Common myeloid progenitor, CD34-positive (primary cell): ENCODE measurements around the gene ENDOG.

Experiments used
- CTCF ChIA-PET: fragments of 350-600 bp; sonication (Branson Sonifier 250); formaldehyde crosslinking; loops from one replicate; lab custom pipeline; 2021; ENCODE audit warnings: antibody characterized with exemption; lab: Charles Lee
- POLR2A ChIA-PET: fragments of 350-600 bp; sonication (Branson Sonifier 250); formaldehyde crosslinking; loops from one replicate; lab custom pipeline; 2021; ENCODE audit warnings: antibody characterized with exemption; lab: Charles Lee
- DNase-seq, 3 donors: peaks; one replicate each; pipeline versions ENCODE4 v3.0.0 to v3.0.0-alpha.2; 2013
- H3K27ac ChIP-seq, 2 experiments: 1 replicate in 1 of 2; 2 replicates in 1 of 2; pipeline ENCODE4 v1.7.0; 2013; ENCODE audit warnings: inconsistent platforms in 2 of 2, low read length in 2 of 2, mild to moderate bottlenecking in 2 of 2, low read depth in 1 of 2, moderate library complexity in 1 of 2; ENCODE audit not compliant: severe bottlenecking in 2 of 2, insufficient read depth in 1 of 2, poor library complexity in 1 of 2
- H3K27me3 ChIP-seq, 5 experiments: replicated peaks in 2 of 5; 1 replicate in 3 of 5; 2 replicates in 2 of 5; pipeline versions ENCODE4 v1.6.1 to v1.7.0; 2013; ENCODE audit warnings: low read length in 4 of 5, mild to moderate bottlenecking in 2 of 5, moderate library complexity in 2 of 5, inconsistent platforms in 1 of 5; ENCODE audit not compliant: insufficient read depth in 5 of 5, control insufficient read depth in 4 of 5
- H3K36me3 ChIP-seq, 4 experiments: 1 replicate in 2 of 4; 2 replicates in 2 of 4; pipeline versions ENCODE4 v1.6.1 to v1.7.0; 2013; ENCODE audit warnings: low read length in 3 of 4, control low read depth in 1 of 4, mild to moderate bottlenecking in 1 of 4; ENCODE audit not compliant: control insufficient read depth in 4 of 4, insufficient read depth in 4 of 4
- H3K4me1 ChIP-seq, 4 experiments: 1 replicate in 3 of 4; 2 replicates in 1 of 4; pipeline versions ENCODE4 v1.6.1 to v1.7.1; 2013; ENCODE audit warnings: low read length in 3 of 4, mild to moderate bottlenecking in 3 of 4, control low read depth in 1 of 4, inconsistent platforms in 1 of 4, moderate library complexity in 1 of 4; ENCODE audit not compliant: control insufficient read depth in 4 of 4, insufficient read depth in 4 of 4; ENCODE audit errors: control extremely low read depth in 1 of 4
- H3K4me3 ChIP-seq, 7 experiments: 1 replicate in 4 of 7; 2 replicates in 3 of 7; pipeline versions ENCODE4 v1.5.1 to v1.7.0; 2013; ENCODE audit warnings: mild to moderate bottlenecking in 7 of 7, low read length in 6 of 7, moderate library complexity in 6 of 7, inconsistent platforms in 2 of 7, low read depth in 2 of 7, control low read depth in 1 of 7; ENCODE audit not compliant: insufficient read depth in 4 of 7, control insufficient read depth in 1 of 7; ENCODE audit errors: extremely low read depth in 1 of 7
- H3K9me3 ChIP-seq, 5 experiments: 1 replicate in 4 of 5; 2 replicates in 1 of 5; pipeline versions ENCODE4 v1.6.1 to v1.7.1; 2013; ENCODE audit warnings: low read length in 4 of 5, mild to moderate bottlenecking in 2 of 5, inconsistent platforms in 1 of 5, low read depth in 1 of 5, moderate library complexity in 1 of 5; ENCODE audit not compliant: control insufficient read depth in 4 of 5, insufficient read depth in 2 of 5; ENCODE audit errors: control extremely low read depth in 1 of 5
- WGBS: methylation state at CpG from one replicate; pipeline ENCODE4 v1.1.5; 2013; ENCODE audit not compliant: insufficient coverage; 5-methylcytosine and 5-hydroxymethylcytosine counted together

ENDOG gene

GRCh38 chr9:128786681-128787601, 31.4 kb upstream of the ENDOG start, which contains the start of gene TBC1D13:
Gene TBC1D13, plus strand, starts transcription at chr9:128787253. Its CDS starts 101 bp downstream, at chr9:128787354.
- H3K27me3 ChIP-seq = no peaks in the 10 kb centered on the region
- peak within 1 kb of the TSS; percentile 61 to 85 for H3K27ac ChIP-seq
- peaks cover 2 to 19% (median 15%) of the 10 kb centered on the region in 4 experiments for H3K36me3 ChIP-seq
- 2% methylated on average over 53 of the region's 64 CpGs for WGBS
- peaks cover 0 to 3% (median 0%) of the 10 kb centered on the region in 5 experiments for H3K9me3 ChIP-seq
- ChIA-PET POLR2A (interaction anchor here (0.8 kb wide), 1 partner anchor 12 kb away, joined by 3 read pairs; no protein-coding TSS in a partner anchor), CTCF (interaction anchor here (1.3 kb wide), 1 partner anchor 14 kb away, joined by 3 read pairs; no protein-coding TSS in a partner anchor)
- peak within 1 kb of the TSS; percentile 82 to 100 (median 86) for H3K4me3 ChIP-seq
- peaks cover 3 to 37% (median 34%) of the 10 kb centered on the region in 4 experiments for H3K4me1 ChIP-seq
- peak; percentile 88 to 94 (median 90) for DNase-seq

- WGBS = 3% methylated on average over 5 of the region's 7 CpGs
- H3K27ac ChIP-seq = peak overlapping the region in 1 of 2 experiments; percentile 85
- peaks cover 2 to 26% (median 22%) of the 10 kb centered on the region in 4 experiments for H3K36me3 ChIP-seq
- H3K9me3 ChIP-seq = no peaks in the 10 kb centered on the region
- peaks cover 3 to 37% (median 33%) of the 10 kb centered on the region in 4 experiments for H3K4me1 ChIP-seq
- H3K4me3 ChIP-seq = peak overlapping the region; percentile 82 to 100 (median 86)
- ChIA-PET POLR2A (interaction anchor here (0.8 to 0.9 kb wide), 2 partner anchors 16 to 39 kb away, joined by 3 to 5 read pairs; partner anchors contain the start of gene ZER1), CTCF (interaction anchor here (1.2 to 3.0 kb wide), 4 partner anchors 17 to 54 kb away, joined by 3 to 12 read pairs (median 8); partner anchors contain the start of gene ENDOG)
- DNase-seq = peak in 1 of 3 donors; percentile 8
- H3K27me3 ChIP-seq = no peaks in the 10 kb centered on the region
Observed at GRCh38 chr9:128787659-128788058, 30.6 kb upstream of the ENDOG start.

GRCh38 chr9:128788445-128788844, 29.9 kb upstream of the ENDOG start:
- no peaks in the 10 kb centered on the region for H3K27me3 ChIP-seq
- no peaks in the 10 kb centered on the region for H3K9me3 ChIP-seq
- ChIA-PET POLR2A (interaction anchor here (0.8 to 0.9 kb wide), 2 partner anchors 17 to 38 kb away, joined by 3 to 5 read pairs; partner anchors contain the start of gene ZER1), CTCF (interaction anchor here (0.9 to 3.0 kb wide), 6 partner anchors 17 to 55 kb away, joined by 3 to 12 read pairs (median 4); partner anchors contain the start of genes ENDOG and SPOUT1)
- H3K36me3 ChIP-seq = peaks cover 3 to 34% (median 30%) of the 10 kb centered on the region in 4 experiments
- peak overlapping the region in 5 of 7 experiments; percentile 85 to 100 (median 97) for H3K4me3 ChIP-seq
- DNase-seq = no peak
- peak overlapping the region in 1 of 2 experiments; percentile 85 for H3K27ac ChIP-seq
- peaks cover 3 to 29% (median 27%) of the 10 kb centered on the region in 4 experiments for H3K4me1 ChIP-seq
- 67% methylated on average over 1 of the region's 1 CpG for WGBS

GRCh38 chr9:128790536-128790935, 27.8 kb upstream of the ENDOG start:
- Histone ChIP-seq H3K36me3 (peaks cover 4 to 48% (median 36%) of the 10 kb centered on the region in 4 experiments), H3K27ac (no peak overlapping the region), H3K4me1 (peaks cover 3 to 22% (median 19%) of the 10 kb centered on the region in 4 experiments), H3K9me3 (no peaks in the 10 kb centered on the region), H3K4me3 (no peak overlapping the region), H3K27me3 (no peaks in the 10 kb centered on the region)
- ChIA-PET POLR2A (no interaction called here), CTCF (interaction anchor here (2.7 to 3.0 kb wide), 2 partner anchors 19 to 28 kb away, joined by 7 to 12 read pairs; partner anchors contain the start of gene ENDOG)
- DNase-seq = no peak
- 100% methylated on average over 4 of the region's 4 CpGs for WGBS

GRCh38 chr9:128792134-128792533, 26.2 kb upstream of the ENDOG start:
- DNase-seq = no peak
- no peaks in the 10 kb centered on the region for H3K27me3 ChIP-seq
- H3K36me3 ChIP-seq = peaks cover 6 to 57% (median 39%) of the 10 kb centered on the region in 4 experiments
- 97% methylated on average over 9 of the region's 9 CpGs for WGBS
- no peak overlapping the region for H3K27ac ChIP-seq
- ChIA-PET CTCF (interaction anchor here (0.6 to 2.7 kb wide), 3 partner anchors 15 to 453 kb away, joined by 3 to 7 read pairs (median 3); no protein-coding TSS in a partner anchor), POLR2A (no interaction called here)
- H3K4me3 ChIP-seq = no peak overlapping the region
- no peaks in the 10 kb centered on the region for H3K9me3 ChIP-seq
- peaks cover 3 to 14% (median 12%) of the 10 kb centered on the region in 4 experiments for H3K4me1 ChIP-seq

- 98% methylated on average over 6 of the region's 8 CpGs for WGBS
- Histone ChIP-seq H3K4me3 (no peak overlapping the region), H3K27ac (no peak overlapping the region), H3K27me3 (no peaks in the 10 kb centered on the region), H3K36me3 (peaks cover 6 to 67% (median 44%) of the 10 kb centered on the region in 4 experiments), H3K4me1 (peaks cover 0 to 8% (median 6%) of the 10 kb centered on the region in 4 experiments), H3K9me3 (no peaks in the 10 kb centered on the region)
- ChIA-PET POLR2A (no interaction called here), CTCF (interaction anchor here (0.6 to 2.7 kb wide), 4 partner anchors 14 to 135 kb away, joined by 3 to 7 read pairs (median 4); partner anchors contain the start of gene ENDOG)
- DNase-seq = no peak
Observed at GRCh38 chr9:128792978-128793686, 25.2 kb upstream of the ENDOG start.
